Measurements from ENCODE around the gene HS3ST6. TPM values are rescaled to one million over a fixed set of nuclear protein-coding genes. Genes with fewer than 3 reads are reported as not detected.
"Not testable (repeated sequence)": the region's sequence is repeated elsewhere in the genome, so short reads cannot be mapped to it uniquely, and the experiment has no call there.

HS3ST6 gene
- polyA plus RNA-seq, 1 donor: 0.21 TPM

DNA sequence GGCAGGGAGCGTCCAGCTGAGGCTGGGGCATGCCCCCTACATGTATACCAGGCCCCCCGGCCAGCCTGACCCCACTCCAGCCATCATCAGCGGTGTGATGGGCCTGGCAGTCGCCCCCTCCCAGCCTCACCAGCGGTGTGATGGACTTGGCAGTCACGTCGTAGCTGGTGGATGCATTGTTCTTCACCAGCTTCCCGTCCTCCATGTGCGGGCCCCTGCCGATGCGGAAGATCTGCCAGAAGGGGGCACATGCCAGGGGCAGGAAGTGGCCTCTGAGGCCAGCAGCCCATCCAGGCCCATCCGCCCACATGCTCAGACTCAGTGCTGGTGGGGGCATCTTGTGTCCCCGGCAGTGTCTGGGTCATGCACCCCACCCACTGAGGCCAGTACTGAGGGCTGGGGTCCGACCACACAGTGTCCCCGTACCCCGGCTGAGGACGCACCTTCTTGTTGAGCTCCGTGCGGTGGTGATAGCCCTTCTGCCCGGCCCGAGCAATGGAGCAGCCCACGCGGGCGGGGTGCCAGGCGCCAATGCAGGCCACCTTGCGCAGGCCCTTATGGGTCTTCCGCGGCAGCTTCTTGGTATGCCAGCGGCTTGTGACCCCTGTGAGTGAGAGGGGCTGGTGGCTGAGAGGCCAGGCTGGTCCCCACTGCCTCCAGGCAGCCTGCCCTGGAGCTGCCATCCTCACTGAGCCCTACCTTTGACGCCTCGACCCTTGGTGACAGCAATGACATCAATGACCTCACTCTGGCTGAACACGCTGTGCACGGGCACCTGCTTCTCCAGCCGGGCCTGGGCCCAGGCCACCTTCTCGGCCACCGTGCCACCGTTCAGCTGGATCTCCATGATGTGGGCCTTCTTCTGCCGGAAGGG is 28.5 kb upstream of the HS3ST6 start:
- DNase-seq: no peak

DNA sequence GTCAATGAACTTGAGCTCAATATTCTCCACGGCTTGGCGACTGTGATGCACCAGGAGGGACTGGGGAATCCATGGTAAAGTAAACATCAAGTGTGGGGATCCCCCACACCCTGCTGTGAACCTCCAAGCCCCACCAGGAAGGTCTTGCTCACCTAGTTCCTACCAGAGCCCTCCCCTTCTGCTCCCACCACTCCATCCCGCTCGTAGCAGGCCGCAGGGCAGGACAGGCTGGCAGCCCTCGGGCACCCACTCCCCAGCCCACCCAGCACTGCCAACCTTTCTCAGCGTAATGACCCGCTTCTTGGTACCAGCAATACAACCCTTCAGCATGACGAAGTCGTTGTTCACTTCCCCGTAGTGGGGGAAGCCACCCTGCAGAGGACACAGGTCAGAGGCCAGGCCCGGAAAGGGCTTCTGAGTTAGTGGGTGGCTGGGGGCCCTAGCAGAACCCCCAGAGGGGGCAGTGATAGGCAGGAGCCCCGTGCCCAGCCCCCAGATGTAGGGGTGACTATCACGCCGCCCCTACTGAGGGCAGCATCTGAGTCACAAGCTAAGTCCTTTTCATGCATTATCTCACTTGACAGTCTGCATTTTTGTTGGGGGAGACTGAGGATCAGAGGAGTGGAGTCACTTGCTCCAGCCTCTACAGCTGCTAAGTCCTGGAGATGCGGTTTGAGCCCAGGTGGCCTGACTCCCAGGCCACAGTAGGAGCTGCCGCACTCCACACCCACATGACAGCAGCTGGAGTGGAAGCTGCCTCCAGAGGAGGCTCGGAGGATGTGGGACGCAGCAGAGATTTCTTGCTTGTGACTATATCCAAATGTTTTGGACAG is 27.6 kb upstream of the HS3ST6 start:
- no peak for DNase-seq

DNA sequence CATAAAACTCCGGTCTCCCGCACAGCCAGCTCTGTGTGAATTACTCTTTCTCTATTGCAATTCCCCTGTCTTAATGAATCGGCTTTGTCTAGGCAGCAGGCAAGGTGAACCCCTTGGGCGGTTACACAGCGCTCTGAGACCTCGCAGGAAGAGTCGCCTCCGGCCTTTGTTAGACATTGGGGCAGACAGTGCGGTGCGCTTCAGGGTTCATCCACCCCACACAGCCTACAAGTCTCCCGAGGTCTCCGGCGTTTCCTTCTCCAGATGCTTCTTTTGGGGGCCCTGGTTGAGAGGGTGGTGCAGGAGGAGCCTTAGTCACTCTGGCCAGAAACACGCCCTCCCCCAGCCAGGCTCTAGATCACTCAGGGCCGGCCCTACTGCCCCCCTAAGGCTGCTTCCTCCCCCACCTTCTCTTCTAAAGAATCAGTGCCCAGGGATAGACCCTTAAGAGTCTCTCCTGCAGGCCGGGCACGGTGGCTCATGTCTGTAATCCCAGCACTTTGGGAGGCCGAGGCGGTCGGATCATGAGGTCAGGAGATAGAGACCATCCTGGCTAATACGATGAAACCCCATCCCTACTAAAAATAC is 26.5 kb upstream of the HS3ST6 start:
- DNase-seq: no peak

DNA sequence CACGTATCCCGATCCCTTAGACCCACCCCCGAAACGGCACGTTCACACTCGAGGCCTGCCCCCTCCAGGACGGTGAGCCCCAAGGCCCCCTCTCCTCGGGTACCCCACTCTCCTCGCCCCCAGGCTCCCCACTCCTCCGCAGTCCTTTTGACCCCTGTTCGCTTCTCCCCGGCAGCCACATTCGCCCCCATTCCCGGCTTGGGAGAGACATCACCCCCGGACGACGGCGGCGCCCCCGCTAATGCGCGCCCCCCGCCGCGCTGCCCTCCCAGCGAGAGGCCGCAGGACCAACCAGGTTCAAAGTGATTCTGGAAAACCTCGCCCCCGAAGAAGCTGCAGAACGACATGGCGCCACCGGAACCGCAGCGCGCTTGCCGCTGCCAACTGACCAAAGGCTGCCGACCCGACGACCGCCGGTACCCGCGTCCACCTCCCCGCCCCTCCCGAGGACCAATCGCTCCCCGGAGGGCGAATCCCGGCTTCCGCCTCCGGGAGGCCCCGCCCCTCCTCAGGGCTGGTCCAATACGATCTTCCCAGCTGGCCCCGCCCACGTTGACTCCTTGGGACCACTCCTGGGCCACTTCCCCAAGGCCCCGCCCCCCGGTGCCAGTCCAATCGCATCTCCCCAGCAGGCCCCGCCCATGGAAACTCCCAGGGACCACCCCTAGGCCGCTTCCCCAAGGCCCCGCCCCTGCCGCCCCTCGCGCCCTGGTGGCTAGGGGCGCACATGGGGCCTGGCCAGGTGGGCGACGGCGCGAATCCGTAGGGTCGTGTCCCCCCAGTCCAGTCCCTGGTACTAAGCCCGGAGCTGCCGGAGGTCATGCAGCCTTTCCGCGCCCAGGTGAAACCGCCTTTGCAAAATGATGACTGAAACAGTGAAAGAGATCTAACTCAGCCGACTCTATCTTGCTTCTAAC is 24.9 kb upstream of the HS3ST6 start, which contains the start of gene MSRB1:
Gene MSRB1, minus strand, starts transcription at position 390 of the 917 bp plus-strand sequence. Its CDS starts 43 bp downstream, at position 347.
- peak; percentile 98 for DNase-seq

DNA sequence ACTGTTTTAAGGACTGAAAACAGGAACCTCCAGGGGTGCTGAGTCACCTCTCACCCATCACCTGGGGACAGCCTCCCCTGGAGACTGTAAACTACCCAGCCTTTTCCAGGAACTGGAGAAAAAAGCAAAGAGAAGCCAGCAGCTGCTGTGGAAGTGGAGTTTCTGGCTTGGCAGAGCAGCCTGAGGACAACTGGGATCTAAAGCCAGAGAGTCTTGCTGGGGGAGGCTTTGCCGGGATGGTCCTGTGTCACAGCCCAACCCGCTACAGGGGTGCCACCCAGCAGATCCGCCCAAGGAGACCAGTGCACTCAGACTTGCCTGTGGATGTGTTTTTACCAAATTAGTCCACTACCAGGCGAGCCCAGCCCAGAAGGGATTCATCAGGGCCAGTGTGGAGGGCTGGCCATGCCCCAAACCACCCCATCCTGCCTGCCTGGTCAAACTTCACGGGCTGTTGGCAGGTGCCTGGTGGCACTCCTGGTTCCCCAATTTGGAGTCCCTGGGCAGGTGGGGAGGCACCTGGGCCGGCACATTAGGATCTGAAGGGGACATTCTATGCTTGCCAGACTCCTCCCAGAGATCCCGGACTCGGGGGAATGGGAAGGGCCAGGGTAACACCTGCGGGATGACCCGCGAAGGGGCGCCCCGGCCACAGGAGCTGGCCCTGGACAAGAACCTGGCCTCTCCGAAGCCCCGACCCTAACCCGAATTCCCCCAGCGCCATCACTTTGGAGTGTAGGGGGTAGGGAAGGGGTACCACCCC is 24.0 kb upstream of the HS3ST6 start:
- no peak for DNase-seq

- no peak for DNase-seq
Measured at GRCh38 chr16:1941162-1942046, 23.2 kb upstream of the HS3ST6 start.

GRCh38 chr16:1940273-1941161 is 22.3 kb upstream of the HS3ST6 start:
- DNase-seq: no peak

GRCh38 chr16:1939833-1940232 is 21.6 kb upstream of the HS3ST6 start:
- not testable (repeated sequence) for DNase-seq

DNA sequence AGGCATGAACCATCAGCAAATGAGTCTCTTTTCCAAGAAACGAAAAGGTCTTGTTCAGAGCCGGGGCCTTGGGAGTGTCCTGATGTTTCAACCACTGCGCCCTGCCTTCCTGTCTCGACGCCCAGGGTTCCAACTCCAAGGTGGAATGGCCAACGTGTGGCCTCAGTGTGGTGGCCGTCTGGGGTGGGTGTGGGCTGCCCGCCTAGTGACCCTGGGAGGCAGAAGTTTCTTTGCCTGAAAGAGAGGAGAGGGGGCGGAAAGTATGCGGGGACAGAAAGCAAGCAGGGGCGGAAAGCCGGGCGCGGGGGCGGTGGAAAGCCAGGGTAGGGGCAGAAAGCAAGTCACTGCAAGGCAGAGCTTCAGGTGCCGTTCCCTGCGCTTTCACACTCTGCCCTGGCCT is 20.7 kb upstream of the HS3ST6 start:
- DNase-seq: no peak

DNA sequence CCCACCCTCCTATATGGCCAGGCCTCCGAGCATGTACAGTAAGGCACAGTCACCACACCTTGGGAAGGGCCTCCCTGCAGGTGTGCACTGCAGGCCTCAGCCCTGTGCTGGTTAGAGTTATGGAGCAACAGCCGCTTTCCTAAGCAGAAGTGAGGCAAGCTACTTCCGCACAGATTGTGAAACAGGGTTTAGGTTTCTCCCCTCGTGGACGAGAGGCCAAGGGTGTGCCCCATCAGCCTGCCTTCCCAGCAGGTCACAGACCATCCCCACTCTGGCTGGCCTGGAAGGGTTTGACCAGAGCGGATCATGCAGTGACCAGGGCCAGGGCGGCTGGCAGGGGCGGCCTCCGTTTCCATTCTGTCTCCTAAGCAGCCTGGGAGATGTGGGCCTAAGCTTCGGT is 20.1 kb upstream of the HS3ST6 start:
- DNase-seq: no peak

- no peak for DNase-seq
Measured at GRCh38 chr16:1936945-1937479, 18.8 kb upstream of the HS3ST6 start.

GRCh38 chr16:1933097-1933661 is 15.0 kb upstream of the HS3ST6 start:
- DNase-seq: no peak

DNA sequence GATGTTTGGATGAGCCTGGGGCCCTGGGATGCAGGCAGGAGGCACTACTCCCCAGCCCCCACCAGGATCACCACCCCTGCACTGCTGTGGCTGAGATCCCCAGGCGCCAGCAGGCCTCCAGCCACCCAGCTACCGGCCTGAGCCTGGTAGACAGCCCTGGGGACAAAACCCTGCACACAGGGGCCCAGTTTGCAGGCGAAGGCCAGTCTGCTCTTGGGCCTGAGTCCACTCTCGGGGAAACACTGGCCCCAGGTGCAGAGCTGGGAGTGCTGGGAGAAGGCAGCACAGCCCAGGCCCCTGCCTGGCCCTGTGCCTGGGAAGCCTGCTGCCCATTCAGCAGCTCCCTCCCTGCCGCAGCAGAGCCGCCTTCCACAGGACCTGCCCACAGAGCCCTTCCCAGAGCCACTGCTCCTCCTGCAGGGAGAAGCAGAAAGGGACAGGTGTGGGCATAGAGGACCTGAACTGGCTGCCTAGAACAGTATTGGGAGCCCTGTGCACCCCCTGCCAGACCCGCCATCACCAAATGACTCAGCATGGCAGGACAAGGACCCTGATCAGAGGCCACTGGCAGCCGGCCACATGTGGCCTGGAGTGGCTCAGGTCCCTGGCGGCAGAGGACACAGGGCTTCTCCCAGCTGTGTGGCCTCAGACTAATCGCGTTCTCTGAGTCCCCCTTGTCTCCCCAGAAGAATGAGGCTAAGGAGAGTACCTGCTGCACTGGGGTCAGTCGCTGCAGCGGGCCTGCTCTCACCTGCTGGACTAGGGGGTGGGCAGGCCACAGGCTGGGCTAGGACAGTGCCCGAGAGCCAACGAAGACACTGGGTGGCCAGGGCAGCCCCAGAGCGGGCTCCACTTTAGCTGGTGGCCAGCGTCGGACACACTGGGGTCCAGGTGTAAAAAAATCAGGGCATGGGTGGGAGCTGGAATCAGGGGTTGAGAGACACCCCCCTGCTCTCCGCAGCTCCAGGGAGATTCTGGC is 14.1 kb upstream of the HS3ST6 start:
- no peak for DNase-seq

- no peak for DNase-seq
Measured at GRCh38 chr16:1930338-1930720, 12.1 kb upstream of the HS3ST6 start.

GRCh38 chr16:1929578-1930337 is 11.5 kb upstream of the HS3ST6 start:
- DNase-seq: peak; percentile 90

GRCh38 chr16:1929105-1929504 is 10.9 kb upstream of the HS3ST6 start:
- no peak for DNase-seq
